ENCODE results near the gene MAB21L4. TPM values are rescaled to one million over a fixed set of nuclear protein-coding genes. Genes with fewer than 3 reads are reported as not detected.

MAB21L4 gene
- total RNA-seq, 1 donor from 2014 or later, result not detected

GRCh38 chr2:240879105-240879504 lies 16.9 kb downstream of the MAB21L4 start:
- Histone ChIP-seq H3K36me3 (ENCODE audit: control insufficient read depth in 3 of 3, insufficient read depth in 3 of 3, low read length in 3 of 3) (no peaks in the 10 kb centered on the region), H3K27ac (ENCODE audit: low read depth, low read length) (no peak overlapping the region), H3K9ac (ENCODE audit: low read depth in 1 of 3, low read length in 3 of 3) (no peak overlapping the region), H3K4me1 (ENCODE audit: control insufficient read depth in 3 of 3, insufficient read depth in 3 of 3, low read length in 3 of 3) (peaks cover 0 to 4% (median 0%) of the 10 kb centered on the region in 3 donors), H3K27me3 (ENCODE audit: control insufficient read depth in 3 of 3, insufficient read depth in 3 of 3, low read length in 3 of 3) (no peaks in the 10 kb centered on the region), H3K9me3 (ENCODE audit: control insufficient read depth in 3 of 3, low read length in 3 of 3) (no peaks in the 10 kb centered on the region), H3K4me3 (ENCODE audit: low read length in 3 of 3) (no peak overlapping the region)

DNA sequence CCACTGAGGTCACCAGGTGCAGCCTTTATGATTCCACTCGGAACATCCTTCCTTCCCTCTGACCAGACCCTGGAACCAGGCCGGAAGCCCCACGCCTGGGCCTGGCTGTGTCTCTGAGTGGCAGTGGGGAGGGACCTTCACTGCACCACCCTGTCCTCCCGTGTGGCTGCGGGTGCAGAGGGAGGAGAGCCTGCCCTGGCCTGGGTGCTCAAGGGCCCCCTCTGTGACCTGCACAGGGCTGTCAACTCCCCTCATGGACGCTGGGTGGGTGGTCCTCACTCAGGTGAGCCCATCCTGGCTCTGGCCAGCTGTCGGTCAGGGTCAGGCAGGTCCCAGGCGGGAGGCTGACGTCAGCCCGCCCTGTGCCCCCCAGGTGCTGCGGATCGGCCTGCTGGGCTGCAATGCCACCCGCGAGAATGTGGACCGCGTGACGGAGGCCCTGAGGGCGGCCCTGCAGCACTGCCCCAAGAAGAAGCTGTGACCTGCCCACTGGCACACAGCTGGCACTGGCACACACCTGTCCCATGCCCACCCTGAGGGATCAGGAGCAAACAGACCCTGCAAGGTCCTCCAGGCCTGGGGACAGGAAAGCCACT lies 17.5 kb downstream of the MAB21L4 start:
- H3K4me3 ChIP-seq (ENCODE audit: low read length in 3 of 3), result no peak overlapping the region
- peaks cover 0 to 2% (median 0%) of the 10 kb centered on the region in 3 donors for H3K27me3 ChIP-seq (ENCODE audit: control insufficient read depth in 3 of 3, insufficient read depth in 3 of 3, low read length in 3 of 3)
- no peaks in the 10 kb centered on the region for H3K36me3 ChIP-seq (ENCODE audit: control insufficient read depth in 3 of 3, insufficient read depth in 3 of 3, low read length in 3 of 3)
- no peak overlapping the region for H3K9ac ChIP-seq (ENCODE audit: low read depth in 1 of 3, low read length in 3 of 3)
- H3K9me3 ChIP-seq (ENCODE audit: control insufficient read depth in 3 of 3, low read length in 3 of 3), result no peaks in the 10 kb centered on the region
- peaks cover 0 to 4% (median 0%) of the 10 kb centered on the region in 3 donors for H3K4me1 ChIP-seq (ENCODE audit: control insufficient read depth in 3 of 3, insufficient read depth in 3 of 3, low read length in 3 of 3)
- H3K27ac ChIP-seq (ENCODE audit: low read depth, low read length), result no peak overlapping the region

- Histone ChIP-seq H3K4me1 (ENCODE audit: control insufficient read depth in 3 of 3, insufficient read depth in 3 of 3, low read length in 3 of 3) (peaks cover 0 to 4% (median 0%) of the 10 kb centered on the region in 3 donors), H3K27ac (ENCODE audit: low read depth, low read length) (no peak overlapping the region), H3K4me3 (ENCODE audit: low read length in 3 of 3) (no peak overlapping the region), H3K9ac (ENCODE audit: low read depth in 1 of 3, low read length in 3 of 3) (no peak overlapping the region), H3K36me3 (ENCODE audit: control insufficient read depth in 3 of 3, insufficient read depth in 3 of 3, low read length in 3 of 3) (no peaks in the 10 kb centered on the region), H3K27me3 (ENCODE audit: control insufficient read depth in 3 of 3, insufficient read depth in 3 of 3, low read length in 3 of 3) (peaks cover 0 to 5% (median 0%) of the 10 kb centered on the region in 3 donors), H3K9me3 (ENCODE audit: control insufficient read depth in 3 of 3, low read length in 3 of 3) (no peaks in the 10 kb centered on the region)
These were observed 18.3 kb downstream of the MAB21L4 start for GRCh38 chr2:240877460-240878340.

DNA sequence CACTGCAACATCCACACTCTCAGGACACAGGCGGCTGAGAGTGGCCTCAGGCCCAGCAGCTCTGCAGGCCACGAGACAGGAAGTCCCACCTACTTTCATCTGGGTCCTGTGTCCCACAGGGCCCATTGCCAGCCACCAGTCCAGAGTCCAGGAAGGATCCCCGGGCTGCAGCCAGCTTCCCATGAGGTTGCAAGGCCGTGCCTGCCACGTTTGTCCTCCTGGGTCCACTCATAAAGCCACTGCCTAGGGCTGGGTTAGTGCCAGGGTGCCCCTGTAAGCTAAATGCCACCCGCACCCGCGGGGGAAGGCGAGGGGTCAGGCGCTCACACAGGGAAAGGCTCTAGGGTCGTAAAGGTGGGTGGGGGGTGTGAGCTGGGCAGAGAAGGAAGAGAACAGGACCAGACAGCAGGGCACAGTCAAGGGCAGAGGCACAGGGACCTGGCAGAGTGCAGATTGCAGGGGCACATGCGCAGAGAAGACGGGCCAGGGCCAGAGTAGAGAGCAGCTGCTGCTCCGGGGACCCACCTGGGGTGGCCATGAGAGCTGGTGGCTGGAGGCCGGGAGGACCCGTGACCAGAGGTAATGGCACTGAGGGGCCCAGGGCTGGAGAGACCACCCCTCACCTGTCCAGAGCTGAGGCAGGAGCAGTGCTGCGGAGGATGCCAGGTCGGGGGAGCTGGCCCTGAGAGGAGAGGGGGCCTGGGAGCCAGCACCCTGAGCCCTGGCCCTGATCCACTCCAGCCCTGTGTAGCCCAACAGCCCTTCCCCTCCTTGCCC lies 19.3 kb downstream of the MAB21L4 start:
- Histone ChIP-seq H3K4me1 (ENCODE audit: control insufficient read depth in 3 of 3, insufficient read depth in 3 of 3, low read length in 3 of 3) (peaks cover 0 to 4% (median 0%) of the 10 kb centered on the region in 3 donors), H3K36me3 (ENCODE audit: control insufficient read depth in 3 of 3, insufficient read depth in 3 of 3, low read length in 3 of 3) (no peaks in the 10 kb centered on the region), H3K9ac (ENCODE audit: low read depth in 1 of 3, low read length in 3 of 3) (no peak overlapping the region), H3K27me3 (ENCODE audit: control insufficient read depth in 3 of 3, insufficient read depth in 3 of 3, low read length in 3 of 3) (peaks cover 0 to 9% (median 0%) of the 10 kb centered on the region in 3 donors), H3K27ac (ENCODE audit: low read depth, low read length) (no peak overlapping the region), H3K4me3 (ENCODE audit: low read length in 3 of 3) (no peak overlapping the region), H3K9me3 (ENCODE audit: control insufficient read depth in 3 of 3, low read length in 3 of 3) (no peaks in the 10 kb centered on the region)

DNA sequence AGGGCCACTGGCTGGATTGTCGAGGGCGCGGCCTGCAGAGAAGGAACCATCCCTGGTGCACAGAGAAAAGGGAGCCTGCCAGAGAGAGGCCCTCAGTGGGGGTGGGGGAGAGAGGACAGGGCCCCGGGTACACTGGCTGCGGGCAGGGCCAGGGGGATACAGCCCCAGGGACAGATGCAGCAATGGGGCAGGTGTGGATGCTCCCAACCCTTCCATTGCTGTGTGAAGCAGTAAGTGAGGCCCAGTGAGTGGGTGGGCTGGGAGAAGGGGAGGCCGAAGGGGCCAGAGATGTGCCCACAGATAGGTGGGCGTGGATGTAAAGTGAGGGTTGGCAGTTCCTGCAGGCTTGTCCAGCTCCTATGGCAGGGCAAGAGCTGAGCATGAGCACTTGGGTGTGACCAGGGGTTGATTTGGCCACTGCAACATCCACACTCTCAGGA lies 19.9 kb downstream of the MAB21L4 start:
- Histone ChIP-seq H3K36me3 (ENCODE audit: control insufficient read depth in 3 of 3, insufficient read depth in 3 of 3, low read length in 3 of 3) (no peaks in the 10 kb centered on the region), H3K9ac (ENCODE audit: low read depth in 1 of 3, low read length in 3 of 3) (no peak overlapping the region), H3K9me3 (ENCODE audit: control insufficient read depth in 3 of 3, low read length in 3 of 3) (no peaks in the 10 kb centered on the region), H3K27ac (ENCODE audit: low read depth, low read length) (no peak overlapping the region), H3K4me1 (ENCODE audit: control insufficient read depth in 3 of 3, insufficient read depth in 3 of 3, low read length in 3 of 3) (peaks cover 0 to 4% (median 0%) of the 10 kb centered on the region in 3 donors), H3K27me3 (ENCODE audit: control insufficient read depth in 3 of 3, insufficient read depth in 3 of 3, low read length in 3 of 3) (peaks cover 0 to 14% (median 0%) of the 10 kb centered on the region in 3 donors), H3K4me3 (ENCODE audit: low read length in 3 of 3) (no peak overlapping the region)

DNA sequence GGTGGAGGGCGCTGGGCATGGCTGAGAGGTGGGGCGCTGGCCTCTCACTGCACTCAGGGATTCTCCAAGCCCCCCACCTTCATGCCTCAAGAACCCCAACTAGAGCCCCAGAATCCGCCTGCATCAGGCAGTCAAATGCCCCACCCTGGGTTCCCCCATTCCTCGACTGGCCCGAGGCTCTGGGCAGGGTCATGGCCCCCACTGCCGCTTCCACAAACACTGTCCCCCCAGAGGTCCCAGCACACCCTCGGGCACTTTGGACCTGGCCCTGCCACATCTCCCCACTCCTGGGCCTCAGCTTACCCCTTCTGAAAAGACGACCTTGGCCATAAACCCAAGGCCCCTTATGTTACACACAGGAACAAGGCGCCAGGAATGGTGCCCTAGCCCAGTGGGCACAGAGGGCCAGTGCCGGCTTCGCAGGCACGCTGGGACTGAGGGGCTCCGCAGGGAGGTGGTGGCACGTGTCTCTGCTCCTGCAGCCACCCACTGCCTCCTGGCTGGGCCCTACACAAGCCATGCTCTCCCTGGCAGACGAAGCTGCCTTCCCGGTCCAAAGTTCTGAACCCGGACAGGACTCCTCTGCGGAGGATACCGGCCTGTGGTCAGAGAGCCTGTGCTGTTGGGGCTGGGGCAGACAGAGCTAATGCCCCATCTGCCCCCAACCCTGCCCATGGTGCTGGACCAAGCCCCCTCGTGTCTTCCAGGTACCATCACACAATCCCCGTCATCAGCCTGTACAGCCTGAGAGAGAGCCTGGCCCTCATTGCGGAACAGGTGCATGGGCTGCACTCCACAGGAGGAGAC lies 20.5 kb downstream of the MAB21L4 start:
- no peaks in the 10 kb centered on the region for H3K36me3 ChIP-seq (ENCODE audit: control insufficient read depth in 3 of 3, insufficient read depth in 3 of 3, low read length in 3 of 3)
- H3K9ac ChIP-seq (ENCODE audit: low read depth in 1 of 3, low read length in 3 of 3), result no peak overlapping the region
- H3K4me3 ChIP-seq (ENCODE audit: low read length in 3 of 3), result no peak overlapping the region
- H3K27me3 ChIP-seq (ENCODE audit: control insufficient read depth in 3 of 3, insufficient read depth in 3 of 3, low read length in 3 of 3), result peaks cover 0 to 18% (median 0%) of the 10 kb centered on the region in 3 donors
- H3K9me3 ChIP-seq (ENCODE audit: control insufficient read depth in 3 of 3, low read length in 3 of 3), result no peaks in the 10 kb centered on the region
- H3K4me1 ChIP-seq (ENCODE audit: control insufficient read depth in 3 of 3, insufficient read depth in 3 of 3, low read length in 3 of 3), result peaks cover 0 to 4% (median 0%) of the 10 kb centered on the region in 3 donors
- no peak overlapping the region for H3K27ac ChIP-seq (ENCODE audit: low read depth, low read length)

- H3K9ac ChIP-seq (ENCODE audit: low read depth in 1 of 3, low read length in 3 of 3), result no peak overlapping the region
- H3K27ac ChIP-seq (ENCODE audit: low read depth, low read length), result no peak overlapping the region
- H3K9me3 ChIP-seq (ENCODE audit: control insufficient read depth in 3 of 3, low read length in 3 of 3), result no peaks in the 10 kb centered on the region
- peaks cover 0 to 4% (median 0%) of the 10 kb centered on the region in 3 donors for H3K4me1 ChIP-seq (ENCODE audit: control insufficient read depth in 3 of 3, insufficient read depth in 3 of 3, low read length in 3 of 3)
- no peak overlapping the region for H3K4me3 ChIP-seq (ENCODE audit: low read length in 3 of 3)
- H3K27me3 ChIP-seq (ENCODE audit: control insufficient read depth in 3 of 3, insufficient read depth in 3 of 3, low read length in 3 of 3), result peaks cover 0 to 18% (median 0%) of the 10 kb centered on the region in 3 donors
- no peaks in the 10 kb centered on the region for H3K36me3 ChIP-seq (ENCODE audit: control insufficient read depth in 3 of 3, insufficient read depth in 3 of 3, low read length in 3 of 3)
These were observed 21.2 kb downstream of the MAB21L4 start for GRCh38 chr2:240874715-240875227.

GRCh38 chr2:240873805-240874714 lies 21.9 kb downstream of the MAB21L4 start:
- Histone ChIP-seq H3K36me3 (ENCODE audit: control insufficient read depth in 3 of 3, insufficient read depth in 3 of 3, low read length in 3 of 3) (no peaks in the 10 kb centered on the region), H3K27me3 (ENCODE audit: control insufficient read depth in 3 of 3, insufficient read depth in 3 of 3, low read length in 3 of 3) (peaks cover 0 to 20% (median 0%) of the 10 kb centered on the region in 3 donors), H3K9me3 (ENCODE audit: control insufficient read depth in 3 of 3, low read length in 3 of 3) (no peaks in the 10 kb centered on the region)

More at GRCh38 chr2:240873805-240874714, 21.9 kb downstream of the MAB21L4 start:
- no peak overlapping the region for H3K27ac ChIP-seq (ENCODE audit: low read depth, low read length)
- H3K9ac ChIP-seq (ENCODE audit: low read depth in 1 of 3, low read length in 3 of 3), result no peak overlapping the region
- H3K4me1 ChIP-seq (ENCODE audit: control insufficient read depth in 3 of 3, insufficient read depth in 3 of 3, low read length in 3 of 3), result peaks cover 0 to 4% (median 0%) of the 10 kb centered on the region in 3 donors
- no peak overlapping the region for H3K4me3 ChIP-seq (ENCODE audit: low read length in 3 of 3)
